ENCODE measurements around the gene SDR42E2. TPM values are rescaled to one million over a fixed set of nuclear protein-coding genes. Genes with fewer than 3 reads are reported as not detected.

SDR42E2 gene
- total and polyA plus RNA-seq, 2 donors (not counting 1 experiment from before 2014, with no cell fraction given) = under 0.01 TPM; not detected in 1

- no peak overlapping the region for H3K9ac ChIP-seq (ENCODE audit: insufficient read depth, low read length)
- H4K20me1 ChIP-seq (ENCODE audit: control insufficient read depth, extremely low read depth, insufficient read depth, low read length) = no peaks in the 10 kb centered on the region
- peaks cover 3% of the 10 kb centered on the region for H3K36me3 ChIP-seq (ENCODE audit: control insufficient read depth, insufficient read depth, low read length)
- no peak overlapping the region for H3K27ac ChIP-seq (ENCODE audit: insufficient read depth, low read length)
- H3K4me3 ChIP-seq (replicated peaks in 1 of 4; ENCODE audit: control extremely low read depth in 1 of 4, insufficient read depth in 1 of 4, low read depth in 3 of 4, low read length in 4 of 4) = no peak overlapping the region
- H3K4me2 ChIP-seq (ENCODE audit: extremely low read depth, insufficient read depth, low read length) = no peak overlapping the region
- H3K4me1 ChIP-seq (ENCODE audit: control insufficient read depth, extremely low read depth, insufficient read depth, low read length) = no peaks in the 10 kb centered on the region
- no peaks in the 10 kb centered on the region for H3K79me2 ChIP-seq (ENCODE audit: control insufficient read depth, insufficient read depth, low read length)
- TF ChIP-seq EZH2 (IDR thresholded peaks at IDR 0.05; ENCODE audit: low read length, missing control alignments) (no peak), CTCF (conservative IDR thresholded peaks at IDR 0.05 in 1 of 2, IDR thresholded peaks at IDR 0.05 in 1 of 2; ENCODE audit: low read depth in 1 of 2, low read length in 2 of 2) (no peak)
- no peak overlapping the region for H2AFZ ChIP-seq (ENCODE audit: low read length)
- DNase-seq (ENCODE audit: low read depth in 2 of 2) = peak in 1 of 2 donors; percentile 81
- no peaks in the 10 kb centered on the region for H3K27me3 ChIP-seq (ENCODE audit: control insufficient read depth, insufficient read depth, low read length)
- no peaks in the 10 kb centered on the region for H3K9me3 ChIP-seq (ENCODE audit: control insufficient read depth, insufficient read depth, low read depth, low read length)
Measured at GRCh38 chr16:22240023-22240710, 77.9 kb downstream of the SDR42E2 start.

Other genes starting within 250 kb of the SDR42E2 start
- 192 and 204 TPM in 2 replicates for gene UQCRC2, start 209.1 kb upstream of the SDR42E2 start, total RNA-seq
- gene UQCRC2, start 209.1 kb upstream of the SDR42E2 start, polyA plus RNA-seq = 181 and 207 TPM in 2 replicates
- not detected in 2 replicates for gene PDZD9, start 161.4 kb upstream of the SDR42E2 start, total RNA-seq
- not detected in 2 replicates for gene PDZD9, start 161.4 kb upstream of the SDR42E2 start, polyA plus RNA-seq
- 10.8 and 13.7 TPM in 2 replicates for gene MOSMO, start 154.4 kb upstream of the SDR42E2 start, total RNA-seq
- 14.0 and 15.4 TPM in 2 replicates for gene MOSMO, start 154.4 kb upstream of the SDR42E2 start, polyA plus RNA-seq
- 0.17 TPM in 1 of 2 replicates, not detected in the other for gene VWA3A, start 70.0 kb upstream of the SDR42E2 start, total RNA-seq
- gene VWA3A, start 70.0 kb upstream of the SDR42E2 start, polyA plus RNA-seq = 0.06 TPM in 1 of 2 replicates, not detected in the other
- 22.6 and 31.3 TPM in 2 replicates for gene EEF2K, start 43.8 kb downstream of the SDR42E2 start, total RNA-seq
- 8.9 and 11.4 TPM in 2 replicates for gene EEF2K, start 43.8 kb downstream of the SDR42E2 start, polyA plus RNA-seq
- gene POLR3E, start 134.9 kb downstream of the SDR42E2 start, total RNA-seq = 28.9 and 32.4 TPM in 2 replicates
- gene POLR3E, start 134.9 kb downstream of the SDR42E2 start, polyA plus RNA-seq = 14.2 and 28.8 TPM in 2 replicates
- 53.7 and 73.8 TPM in 2 replicates for gene CDR2, start 212.1 kb downstream of the SDR42E2 start, total RNA-seq
- 54.1 and 60.1 TPM in 2 replicates for gene CDR2, start 212.1 kb downstream of the SDR42E2 start, polyA plus RNA-seq

Measured in fibroblast of lung (primary cell).